OCI-LY1 (cell line): Measurements from ENCODE around the gene ADAMTS17.

Experiments
- EZH2 ChIP-seq: fragments of 200-600 bp; sonication (generic), shearing (Covaris generic); IDR thresholded peaks from 2 replicates; pipeline ENCODE4 v1.8.0; 2017; ENCODE audit warnings: borderline replicate concordance, mixed run types, mild to moderate bottlenecking, antibody characterized with exemption, low read length, moderate library complexity, mixed read lengths
- TF ChIP-seq, protein P1 (sequence below): fragments of 200-600 bp; sonication (generic), shearing (Covaris generic); IDR thresholded peaks from 2 replicates; pipeline ENCODE4 v1.5.1; 2017; ENCODE audit warnings: mild to moderate bottlenecking, antibody characterized with exemption, low read length, moderate library complexity, mixed read lengths

DNA sequence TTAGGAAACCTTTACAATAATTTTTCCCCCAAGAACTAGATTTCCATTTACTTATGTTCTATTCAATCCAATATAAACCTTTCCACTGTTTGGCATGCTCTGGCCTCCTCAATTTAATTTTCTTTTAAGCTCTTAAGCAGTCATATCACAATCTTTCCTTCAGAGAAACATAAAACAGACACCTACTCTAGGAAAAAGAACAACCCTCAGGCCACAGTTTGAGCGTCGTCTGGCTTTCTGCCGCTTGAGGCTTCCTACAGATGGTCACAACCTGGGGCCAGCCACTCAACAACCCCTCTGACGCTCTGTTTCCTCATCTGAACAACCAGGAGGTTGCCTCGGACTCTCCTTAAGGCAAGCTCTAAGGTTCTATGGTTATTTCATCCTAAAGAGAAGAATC, 143.3 kb downstream of the ADAMTS17 start:
- TF ChIP-seq, protein P1, sequence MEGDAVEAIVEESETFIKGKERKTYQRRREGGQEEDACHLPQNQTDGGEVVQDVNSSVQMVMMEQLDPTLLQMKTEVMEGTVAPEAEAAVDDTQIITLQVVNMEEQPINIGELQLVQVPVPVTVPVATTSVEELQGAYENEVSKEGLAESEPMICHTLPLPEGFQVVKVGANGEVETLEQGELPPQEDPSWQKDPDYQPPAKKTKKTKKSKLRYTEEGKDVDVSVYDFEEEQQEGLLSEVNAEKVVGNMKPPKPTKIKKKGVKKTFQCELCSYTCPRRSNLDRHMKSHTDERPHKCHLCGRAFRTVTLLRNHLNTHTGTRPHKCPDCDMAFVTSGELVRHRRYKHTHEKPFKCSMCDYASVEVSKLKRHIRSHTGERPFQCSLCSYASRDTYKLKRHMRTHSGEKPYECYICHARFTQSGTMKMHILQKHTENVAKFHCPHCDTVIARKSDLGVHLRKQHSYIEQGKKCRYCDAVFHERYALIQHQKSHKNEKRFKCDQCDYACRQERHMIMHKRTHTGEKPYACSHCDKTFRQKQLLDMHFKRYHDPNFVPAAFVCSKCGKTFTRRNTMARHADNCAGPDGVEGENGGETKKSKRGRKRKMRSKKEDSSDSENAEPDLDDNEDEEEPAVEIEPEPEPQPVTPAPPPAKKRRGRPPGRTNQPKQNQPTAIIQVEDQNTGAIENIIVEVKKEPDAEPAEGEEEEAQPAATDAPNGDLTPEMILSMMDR, result no peak
- TF ChIP-seq EZH2, result no peak
